Neutrophil (primary cell): ENCODE data around the gene RNF32.
"Not testable (repeated sequence)": the region's sequence is repeated elsewhere in the genome, so short reads cannot be mapped to it uniquely, and the experiment has no call there.

Source experiments
- H3K27ac ChIP-seq: fragments of 200-600 bp; sonication (generic); 2 replicates; pipeline ENCODE4 v1.5.1; 2016; ENCODE audit warnings: mild to moderate bottlenecking, moderate library complexity
- H3K27me3 ChIP-seq: fragments of 200-600 bp; sonication (generic); 2 replicates; pipeline ENCODE4 v1.6.0; 2016; ENCODE audit warnings: mild to moderate bottlenecking
- H3K36me3 ChIP-seq: fragments of 200-600 bp; sonication (generic); 2 replicates; pipeline ENCODE4 v1.5.1; 2017
- H3K4me1 ChIP-seq, 2 experiments: fragments of 200-600 bp in 1 of 2; sonication (generic) in 1 of 2; 1 replicate in 1 of 2; 2 replicates in 1 of 2; pipeline versions ENCODE4 v1.5.1 to v1.6.1; 2013 to 2016; ENCODE audit warnings: low read depth in 1 of 2, low read length in 1 of 2, mild to moderate bottlenecking in 1 of 2, moderate library complexity in 1 of 2; ENCODE audit not compliant: control insufficient read depth in 1 of 2, insufficient read depth in 1 of 2
- H3K4me3 ChIP-seq, 2 experiments: fragments of 200-600 bp in 1 of 2; sonication (generic) in 1 of 2; 1 replicate in 1 of 2; 2 replicates in 1 of 2; pipeline ENCODE4 v1.5.1; 2013 to 2016; ENCODE audit warnings: low read depth in 1 of 2, low read length in 1 of 2, mild to moderate bottlenecking in 1 of 2, moderate library complexity in 1 of 2
- H3K9me3 ChIP-seq: fragments of 200-600 bp; sonication (generic); 2 replicates; pipeline ENCODE4 v1.5.1; 2016
- TF ChIP-seq, protein P1 (sequence below): fragments of 200-600 bp; sonication (generic); IDR thresholded peaks from 2 replicates; pipeline ENCODE4 v1.5.1; 2016; ENCODE audit warnings: antibody characterized with exemption

Gene RNF32

DNA sequence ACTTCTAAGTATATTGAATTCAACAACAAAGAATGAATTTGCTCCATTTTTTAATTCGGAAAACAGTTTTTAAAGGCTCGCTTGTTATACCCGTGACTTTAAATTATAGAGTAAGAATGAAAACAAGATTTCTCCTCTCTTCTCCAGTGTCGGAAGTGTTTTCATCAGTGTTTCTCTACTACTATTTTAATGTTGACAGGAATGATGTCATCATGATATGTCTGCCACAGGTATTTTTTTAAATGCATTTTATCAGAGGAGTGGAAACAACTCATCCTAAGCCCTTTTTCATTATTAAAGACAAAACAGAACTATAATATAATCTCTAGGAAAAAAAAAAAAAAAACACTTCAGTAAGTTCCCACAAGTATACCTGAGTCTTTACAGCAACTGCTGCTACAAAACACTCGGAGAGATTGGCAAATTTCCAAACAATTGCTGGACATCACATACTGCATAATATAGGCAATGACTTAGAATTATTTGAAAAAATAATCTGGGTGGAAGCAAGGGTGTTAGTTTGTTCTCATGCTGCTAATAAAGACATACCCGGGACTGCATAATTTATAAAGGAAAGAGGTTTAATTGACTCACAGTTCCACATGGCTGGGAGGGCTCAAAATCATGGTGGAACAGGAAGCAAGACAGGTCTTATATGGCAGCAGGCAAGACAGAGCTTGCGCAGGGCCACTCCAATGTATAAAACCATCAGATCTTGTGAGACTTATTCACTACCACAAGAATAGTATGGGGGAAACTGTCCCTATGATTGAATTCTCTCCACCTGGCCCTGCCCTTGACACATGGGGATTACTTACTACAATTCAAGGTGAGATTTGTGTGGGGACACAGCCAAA, 4.8 kb upstream of the RNF32 start:
- H3K36me3 ChIP-seq = no peaks in the 10 kb centered on the region
- H3K27me3 ChIP-seq = peaks cover 30% of the 10 kb centered on the region
- peaks cover under 1 to 7% of the 10 kb centered on the region in 2 experiments for H3K4me1 ChIP-seq
- H3K9me3 ChIP-seq = no peaks in the 10 kb centered on the region
- TF ChIP-seq, protein P1, sequence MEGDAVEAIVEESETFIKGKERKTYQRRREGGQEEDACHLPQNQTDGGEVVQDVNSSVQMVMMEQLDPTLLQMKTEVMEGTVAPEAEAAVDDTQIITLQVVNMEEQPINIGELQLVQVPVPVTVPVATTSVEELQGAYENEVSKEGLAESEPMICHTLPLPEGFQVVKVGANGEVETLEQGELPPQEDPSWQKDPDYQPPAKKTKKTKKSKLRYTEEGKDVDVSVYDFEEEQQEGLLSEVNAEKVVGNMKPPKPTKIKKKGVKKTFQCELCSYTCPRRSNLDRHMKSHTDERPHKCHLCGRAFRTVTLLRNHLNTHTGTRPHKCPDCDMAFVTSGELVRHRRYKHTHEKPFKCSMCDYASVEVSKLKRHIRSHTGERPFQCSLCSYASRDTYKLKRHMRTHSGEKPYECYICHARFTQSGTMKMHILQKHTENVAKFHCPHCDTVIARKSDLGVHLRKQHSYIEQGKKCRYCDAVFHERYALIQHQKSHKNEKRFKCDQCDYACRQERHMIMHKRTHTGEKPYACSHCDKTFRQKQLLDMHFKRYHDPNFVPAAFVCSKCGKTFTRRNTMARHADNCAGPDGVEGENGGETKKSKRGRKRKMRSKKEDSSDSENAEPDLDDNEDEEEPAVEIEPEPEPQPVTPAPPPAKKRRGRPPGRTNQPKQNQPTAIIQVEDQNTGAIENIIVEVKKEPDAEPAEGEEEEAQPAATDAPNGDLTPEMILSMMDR = no peak
- no peak overlapping the region for H3K4me3 ChIP-seq
- no peak overlapping the region for H3K27ac ChIP-seq

- not testable (repeated sequence) for H3K27ac ChIP-seq, H3K9me3 ChIP-seq, H3K4me3 ChIP-seq, H3K36me3 ChIP-seq
- Histone ChIP-seq H3K4me1 (peaks cover 5 to 13% of the 10 kb centered on the region in 2 experiments), H3K27me3 (peaks cover 44% of the 10 kb centered on the region)
Observed at GRCh38 chr7:156637093-156637492, 3.5 kb upstream of the RNF32 start.

- TF ChIP-seq, protein P1 = no peak
- Histone ChIP-seq H3K36me3 (no peaks in the 10 kb centered on the region), H3K9me3 (no peaks in the 10 kb centered on the region), H3K27me3 (peaks cover 58% of the 10 kb centered on the region), H3K4me1 (peaks cover 5 to 13% of the 10 kb centered on the region in 2 experiments), H3K27ac (no peak overlapping the region), H3K4me3 (no peak overlapping the region)
Observed at GRCh38 chr7:156638443-156639077, 2.0 kb upstream of the RNF32 start.

GRCh38 chr7:156639426-156640256, 933 bp upstream of the RNF32 start:
- Histone ChIP-seq H3K27me3 (peaks cover 60% of the 10 kb centered on the region), H3K4me1 (peaks cover 5 to 13% of the 10 kb centered on the region in 2 experiments), H3K27ac (no peak overlapping the region), H3K4me3 (peak overlapping the region; percentile 77 to 82), H3K36me3 (no peaks in the 10 kb centered on the region), H3K9me3 (no peaks in the 10 kb centered on the region)
- TF ChIP-seq, protein P1 = no peak

DNA sequence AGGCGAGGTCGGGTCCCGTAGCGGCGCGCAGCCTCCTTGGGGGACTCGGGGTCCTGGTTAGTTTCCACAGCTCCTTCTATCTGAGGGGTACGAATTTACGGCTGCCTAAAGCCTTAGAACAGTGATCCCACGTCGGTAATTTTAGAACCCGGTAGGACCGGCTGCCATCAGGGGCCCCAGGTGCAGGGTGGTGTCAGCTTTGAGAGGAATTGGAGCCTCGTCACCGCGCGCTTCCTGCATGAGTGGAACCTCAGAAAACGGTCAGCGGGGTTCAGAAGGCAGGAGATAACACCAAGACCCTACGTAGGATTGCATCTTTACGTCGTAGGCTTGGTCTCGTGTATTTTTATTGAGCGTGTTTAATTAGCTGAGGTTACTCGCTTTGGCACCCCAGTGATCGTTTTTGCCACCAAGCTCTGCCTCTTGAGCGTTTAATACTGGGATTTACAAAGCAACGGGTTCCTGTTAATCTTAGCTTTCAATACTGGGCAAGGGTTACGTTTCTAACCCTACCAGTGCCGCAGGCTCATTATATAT, 443 bp downstream of the RNF32 start:
- H3K9me3 ChIP-seq = no peaks in the 10 kb centered on the region
- TF ChIP-seq, protein P1 = no peak
- H3K27me3 ChIP-seq = peaks cover 72% of the 10 kb centered on the region
- peak overlapping the region; percentile 77 to 82 for H3K4me3 ChIP-seq
- H3K27ac ChIP-seq = no peak overlapping the region
- peaks cover 5 to 13% of the 10 kb centered on the region in 2 experiments for H3K4me1 ChIP-seq
- no peaks in the 10 kb centered on the region for H3K36me3 ChIP-seq
